C4-2B (cell line): Measurements from ENCODE around the gene NIPAL3.

Experiments
- H3K27ac ChIP-seq: fragments of 450-650 bp; 2 replicates; pipeline ENCODE4 v1.5.1; 2017
- ZFX ChIP-seq: fragments of 450-650 bp; IDR thresholded peaks from 2 replicates; pipeline ENCODE4 v1.6.1; 2017
- TF ChIP-seq, protein P1 (sequence below): fragments of 450-650 bp; conservative IDR thresholded peaks from 2 replicates; pipeline ENCODE4 v1.5.1; 2017; ENCODE audit warnings: mild to moderate bottlenecking

The NIPAL3 gene

DNA sequence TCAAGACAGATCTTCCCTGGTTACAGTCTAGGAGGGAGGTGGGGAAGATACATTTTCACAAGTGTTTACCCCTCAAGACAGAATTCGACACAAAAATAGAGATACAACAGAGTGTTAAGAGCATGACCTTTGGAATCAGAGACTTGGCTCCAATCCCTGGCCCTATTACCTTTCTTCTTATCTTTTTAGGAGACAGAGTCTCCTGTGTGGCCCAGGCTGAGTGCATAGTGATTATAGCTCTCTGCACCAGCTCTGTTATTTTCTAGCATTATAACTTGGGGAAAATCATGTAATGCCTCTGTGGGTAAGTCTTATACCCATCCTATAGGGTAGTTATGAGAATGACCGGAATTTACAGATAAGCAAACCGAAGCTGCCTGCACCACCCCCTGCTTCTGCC lies 9.8 kb downstream of the NIPAL3 start:
- TF ChIP-seq ZFX, result no peak
- TF ChIP-seq, protein P1, sequence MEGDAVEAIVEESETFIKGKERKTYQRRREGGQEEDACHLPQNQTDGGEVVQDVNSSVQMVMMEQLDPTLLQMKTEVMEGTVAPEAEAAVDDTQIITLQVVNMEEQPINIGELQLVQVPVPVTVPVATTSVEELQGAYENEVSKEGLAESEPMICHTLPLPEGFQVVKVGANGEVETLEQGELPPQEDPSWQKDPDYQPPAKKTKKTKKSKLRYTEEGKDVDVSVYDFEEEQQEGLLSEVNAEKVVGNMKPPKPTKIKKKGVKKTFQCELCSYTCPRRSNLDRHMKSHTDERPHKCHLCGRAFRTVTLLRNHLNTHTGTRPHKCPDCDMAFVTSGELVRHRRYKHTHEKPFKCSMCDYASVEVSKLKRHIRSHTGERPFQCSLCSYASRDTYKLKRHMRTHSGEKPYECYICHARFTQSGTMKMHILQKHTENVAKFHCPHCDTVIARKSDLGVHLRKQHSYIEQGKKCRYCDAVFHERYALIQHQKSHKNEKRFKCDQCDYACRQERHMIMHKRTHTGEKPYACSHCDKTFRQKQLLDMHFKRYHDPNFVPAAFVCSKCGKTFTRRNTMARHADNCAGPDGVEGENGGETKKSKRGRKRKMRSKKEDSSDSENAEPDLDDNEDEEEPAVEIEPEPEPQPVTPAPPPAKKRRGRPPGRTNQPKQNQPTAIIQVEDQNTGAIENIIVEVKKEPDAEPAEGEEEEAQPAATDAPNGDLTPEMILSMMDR, result no peak
- H3K27ac ChIP-seq, result no peak overlapping the region

DNA sequence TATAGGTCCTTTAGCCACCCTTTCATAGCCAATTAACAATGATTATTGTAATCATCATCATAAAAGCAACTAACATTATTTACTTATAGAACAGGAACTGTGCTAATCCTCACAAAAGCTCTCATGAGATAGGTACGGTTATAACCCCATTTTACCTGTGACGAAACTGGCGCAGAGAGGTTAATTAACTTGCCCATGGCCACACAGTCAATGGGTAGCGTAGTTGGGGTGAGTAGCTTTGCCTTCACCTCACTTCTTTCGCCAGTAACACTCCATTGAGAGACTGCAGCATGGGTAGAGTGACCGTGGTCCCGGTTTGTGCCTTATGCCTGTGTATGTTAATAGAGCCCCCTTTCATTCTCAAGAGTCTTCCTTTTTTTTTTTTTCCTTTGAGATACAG lies 10.3 kb downstream of the NIPAL3 start:
- TF ChIP-seq, protein P1, result no peak
- no peak for TF ChIP-seq ZFX
- H3K27ac ChIP-seq, result no peak overlapping the region

DNA sequence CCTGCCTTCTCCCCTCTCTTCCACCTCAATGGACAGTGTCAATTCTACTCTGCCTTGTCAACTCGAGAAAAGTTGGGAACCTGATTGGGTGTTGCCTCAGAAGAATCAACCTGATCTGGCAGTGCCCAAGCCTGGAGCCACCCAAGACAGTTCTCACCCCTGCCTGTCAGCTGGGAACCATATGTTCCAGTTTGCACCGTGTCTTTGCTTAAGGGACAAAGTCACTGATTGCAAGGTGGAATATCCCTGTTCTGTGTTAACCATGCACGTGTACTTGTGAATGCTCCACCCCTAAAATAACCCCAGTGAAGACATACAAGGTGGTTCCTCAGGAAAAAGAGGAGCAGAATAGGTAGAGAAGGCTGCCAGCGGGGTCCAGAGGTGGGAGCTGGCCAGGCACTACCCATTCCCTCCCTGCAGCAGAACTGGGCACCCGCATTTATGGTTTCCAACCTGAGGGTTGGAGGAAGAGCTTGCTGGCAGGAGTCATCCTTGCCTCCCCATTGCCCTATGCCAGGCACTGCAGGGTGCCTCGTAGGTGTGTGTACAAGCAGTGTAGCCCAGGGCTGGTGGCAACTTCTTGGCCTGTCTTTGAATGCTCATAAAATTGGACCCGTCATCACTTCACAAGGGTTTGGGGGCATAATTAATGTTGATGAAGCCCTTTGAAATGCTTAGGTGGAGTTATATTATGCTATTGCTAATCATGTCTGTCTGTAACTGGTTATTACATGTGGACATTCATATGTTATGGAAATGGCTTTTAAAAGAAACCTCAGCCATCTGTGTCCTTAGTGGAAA lies 11.3 kb downstream of the NIPAL3 start:
- TF ChIP-seq, protein P1, result no peak
- no peak for TF ChIP-seq ZFX
- H3K27ac ChIP-seq, result no peak overlapping the region

DNA sequence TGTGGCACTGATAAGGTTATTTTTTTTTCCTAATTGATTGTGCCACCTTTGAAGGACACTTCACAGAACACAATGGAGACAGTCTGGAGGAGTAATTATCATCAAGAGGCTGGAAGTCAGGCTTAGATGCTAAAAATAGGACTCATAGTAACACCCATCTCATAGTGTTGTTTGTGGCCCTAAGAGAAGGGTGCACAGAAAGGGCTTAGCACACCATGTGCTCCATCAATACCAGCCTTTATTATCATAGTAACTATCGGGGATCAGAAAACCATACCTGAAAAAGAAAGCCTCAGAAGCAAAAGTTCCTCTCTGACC lies 11.9 kb downstream of the NIPAL3 start:
- H3K27ac ChIP-seq, result no peak overlapping the region
- TF ChIP-seq, protein P1, result no peak
- no peak for TF ChIP-seq ZFX

DNA sequence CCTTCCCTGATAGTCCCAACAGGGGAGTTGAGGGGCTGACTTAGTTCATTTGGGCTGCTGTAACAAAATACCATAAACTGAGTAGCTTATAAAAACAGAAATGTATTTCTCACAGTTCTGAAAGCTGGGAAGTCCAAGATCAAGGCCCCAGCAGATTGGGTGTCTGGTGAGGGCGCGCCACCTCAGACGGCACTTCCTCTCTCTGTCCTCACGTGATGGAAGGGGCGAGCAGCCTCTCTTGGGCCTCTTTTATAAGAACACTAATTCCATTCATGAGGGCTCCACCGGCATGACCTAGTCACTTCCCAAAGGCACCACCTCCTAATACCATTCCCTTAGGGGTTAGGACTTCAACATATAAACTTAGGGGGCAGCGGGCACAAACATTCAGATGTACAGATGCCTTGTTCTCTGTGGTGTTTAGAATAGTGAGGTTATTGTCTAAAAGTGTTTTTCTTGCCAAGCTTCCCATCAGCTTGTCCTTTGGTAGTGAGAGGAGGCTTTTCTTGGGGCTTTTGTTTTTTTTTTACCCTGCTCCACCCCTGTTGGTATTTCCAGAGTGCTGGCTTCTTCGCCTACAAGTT lies 20.3 kb downstream of the NIPAL3 start:
- H3K27ac ChIP-seq, result no peak overlapping the region
- TF ChIP-seq, protein P1, result no peak
- no peak for TF ChIP-seq ZFX

DNA sequence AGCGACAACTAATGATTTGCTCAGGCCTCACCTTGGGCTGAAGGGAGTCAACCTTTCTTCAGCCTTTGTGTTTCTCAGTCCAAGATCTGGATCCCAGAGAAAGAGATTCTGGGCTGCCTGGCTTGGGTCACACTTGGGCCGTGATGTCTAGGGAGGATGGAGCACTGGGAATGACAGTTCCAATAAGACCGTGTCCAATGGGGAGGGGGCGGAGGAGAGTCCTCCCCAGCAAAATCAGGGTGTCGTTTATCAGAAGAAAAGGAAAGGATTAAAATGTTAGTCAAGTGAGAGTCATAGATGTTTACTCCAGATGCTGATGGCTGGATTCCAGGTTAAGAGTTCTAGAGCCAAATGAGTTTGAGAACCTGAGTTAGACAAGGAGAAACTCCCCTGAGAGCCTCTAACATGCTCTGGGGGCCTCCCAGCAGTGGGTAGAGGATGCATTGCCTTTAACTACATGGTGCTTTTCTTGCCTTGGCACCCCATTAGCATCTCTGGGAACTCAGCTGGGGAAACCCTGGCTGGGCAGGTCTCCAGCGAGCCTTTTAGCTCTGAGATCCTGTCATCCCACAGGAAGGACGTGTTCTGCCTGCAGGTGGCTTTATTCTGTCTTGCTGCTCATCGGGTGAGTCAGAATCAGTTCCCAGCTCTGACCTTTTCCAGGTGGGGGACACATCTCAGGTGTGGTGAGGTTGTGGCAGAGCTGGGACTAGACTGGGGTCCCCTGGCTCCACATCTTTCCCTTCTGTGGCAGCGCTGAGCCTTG lies 22.2 kb downstream of the NIPAL3 start:
- H3K27ac ChIP-seq, result no peak overlapping the region
- TF ChIP-seq, protein P1, result no peak
- no peak for TF ChIP-seq ZFX

DNA sequence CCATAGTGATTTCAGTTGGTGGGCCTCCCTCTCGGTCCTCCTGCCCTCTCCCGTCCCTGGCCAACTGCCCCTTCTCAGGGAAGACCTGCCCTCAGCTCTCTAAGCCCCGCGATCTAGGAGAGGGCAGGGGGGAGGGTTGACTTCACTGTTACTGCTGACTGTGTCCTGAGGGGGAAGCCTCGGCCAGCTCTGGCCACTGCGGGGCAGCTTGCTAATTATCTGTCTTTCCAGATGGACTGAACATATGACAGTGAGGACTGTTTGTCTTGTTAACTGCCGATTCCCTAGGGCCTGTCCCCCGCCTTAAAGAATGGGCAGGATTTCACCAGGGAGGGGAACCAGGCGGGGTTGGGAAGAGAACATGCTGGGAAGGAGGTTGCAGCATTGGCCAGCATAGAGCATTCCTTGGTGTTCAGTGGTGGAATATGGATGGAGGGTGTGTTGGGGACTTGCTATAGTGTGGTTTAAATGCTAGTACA lies 22.9 kb downstream of the NIPAL3 start:
- TF ChIP-seq ZFX, result no peak
- TF ChIP-seq, protein P1, result no peak
- no peak overlapping the region for H3K27ac ChIP-seq
